PC-9 (cell line): ENCODE measurements around the gene LPAR2. TPM values are rescaled to one million over a fixed set of nuclear protein-coding genes. Genes with fewer than 3 reads are reported as not detected.

Experiments used
- BruUV-seq: library from RNA; stranded (reverse); fragments of 400-500 nt; replicated peaks from 2 replicates; lab custom pipeline; 2021; lab: Mats Ljungman, UMichigan
- CTCF ChIA-PET: fragments of 300-600 bp; sonication (Branson Sonifier 250); formaldehyde crosslinking; loops from one replicate; lab custom pipeline; 2022; ENCODE audit warnings: antibody characterized with exemption; lab: Charles Lee
- POLR2A ChIA-PET: fragments of 300-600 bp; sonication (Branson Sonifier 250); formaldehyde crosslinking; loops from one replicate; lab custom pipeline; 2022; ENCODE audit warnings: antibody characterized with exemption; ENCODE audit not compliant: unreplicated experiment; lab: Charles Lee
- DNase-seq, 2 experiments: peaks; one replicate each; pipeline versions ENCODE4 v3.0.0 to v3.0.0-alpha.2; 2015 to 2022; ENCODE audit warnings: mixed read lengths in 1 of 2
- H2AFZ ChIP-seq: fragments of 200-600 bp; sonication (generic); 2 replicates; pipeline ENCODE4 v1.8.1; 2017; ENCODE audit warnings: antibody characterized with exemption
- H3F3A ChIP-seq: fragments of 200-600 bp; sonication (generic); 2 replicates; pipeline ENCODE4 v1.8.1; 2017; ENCODE audit warnings: antibody characterized with exemption, mild to moderate bottlenecking, low read depth; ENCODE audit not compliant: insufficient read depth
- H3K27ac ChIP-seq: fragments of 200-600 bp; sonication (generic); 2 replicates; pipeline ENCODE4 v1.6.1; 2016; ENCODE audit warnings: mixed run types
- H3K27me3 ChIP-seq: fragments of 200-600 bp; sonication (generic); 2 replicates; pipeline ENCODE4 v1.6.1; 2016; ENCODE audit warnings: low read depth, mixed run types; ENCODE audit not compliant: insufficient read depth
- H3K36me3 ChIP-seq: fragments of 200-600 bp; sonication (generic); 2 replicates; pipeline ENCODE4 v1.6.1; 2016; ENCODE audit warnings: low read depth, mixed run types
- H3K4me1 ChIP-seq: fragments of 200-600 bp; sonication (generic); replicated peaks from 2 replicates; pipeline ENCODE4 v1.6.1; 2016; ENCODE audit warnings: mixed run types; ENCODE audit not compliant: insufficient read depth
- H3K4me2 ChIP-seq: fragments of 200-600 bp; sonication (generic); 2 replicates; pipeline ENCODE4 v1.6.1; 2017; ENCODE audit warnings: mixed run types
- H3K4me3 ChIP-seq: fragments of 200-600 bp; sonication (generic); 2 replicates; pipeline ENCODE4 v1.6.1; 2016; ENCODE audit warnings: mixed run types
- H3K79me2 ChIP-seq: fragments of 200-600 bp; sonication (generic); 2 replicates; pipeline ENCODE4 v1.6.1; 2017; ENCODE audit warnings: low read depth, mixed run types
- H3K9me2 ChIP-seq: fragments of 200-600 bp; sonication (generic); 2 replicates; pipeline ENCODE4 v1.8.1; 2017; ENCODE audit warnings: mild to moderate bottlenecking; ENCODE audit not compliant: insufficient read depth
- H3K9me3 ChIP-seq: fragments of 200-600 bp; sonication (generic); 2 replicates; pipeline ENCODE4 v1.8.1; 2016; ENCODE audit warnings: low read depth; ENCODE audit not compliant: insufficient read depth
- H4K20me1 ChIP-seq: fragments of 200-600 bp; sonication (generic); 2 replicates; pipeline ENCODE4 v1.8.1; 2017; ENCODE audit not compliant: insufficient read depth
- EZH2 ChIP-seq: fragments of 200-600 bp; sonication (generic); IDR thresholded peaks from 2 replicates; pipeline ENCODE4 v1.8.0; 2017; ENCODE audit warnings: antibody characterized with exemption, low read depth
- intact Hi-C: fragments of 100-400 bp; cut with micrococcal nuclease; formaldehyde crosslinking; loops from one replicate; pipeline ENCODE4 v1.10.0; 2022; ENCODE audit not compliant: unreplicated experiment
- total RNA-seq: library from RNA; stranded (reverse); gene quantifications from 2 replicates; pipeline ENCODE4 v1.2.3, GENCODE V29; 2021
- TF ChIP-seq, protein P1 (sequence below): fragments of 200-600 bp; sonication (generic); conservative IDR thresholded peaks from 2 replicates; pipeline ENCODE4 v1.6.1; 2017; ENCODE audit warnings: mixed run types, antibody characterized with exemption, mild to moderate bottlenecking, moderate library complexity

Gene LPAR2
- total RNA-seq, 1 experiment from 2014 or later = 29.2 TPM

DNA sequence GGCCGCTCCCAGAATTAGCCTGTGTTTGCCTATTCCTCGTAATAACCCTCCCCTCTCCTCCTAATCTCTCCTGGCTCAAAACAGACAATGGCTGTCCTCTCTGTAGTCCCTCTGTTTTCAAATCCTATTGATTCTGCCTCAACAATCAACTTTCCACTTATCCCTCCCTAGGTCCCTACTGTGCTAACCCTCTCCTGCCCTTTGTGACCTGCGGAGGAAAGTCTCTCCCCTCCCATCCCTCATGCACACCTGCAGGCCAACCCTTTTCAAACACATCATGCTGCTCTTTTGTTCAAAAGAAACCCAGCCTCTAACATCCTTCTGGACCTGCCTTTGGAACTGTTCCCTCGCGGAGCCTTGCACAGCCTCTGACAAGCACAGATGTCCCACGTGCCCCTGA is 52.6 kb downstream of the LPAR2 start:
- Histone ChIP-seq H3K27me3 (no peaks in the 10 kb centered on the region), H3K4me3 (no peak overlapping the region), H3K9me3 (no peaks in the 10 kb centered on the region), H3F3A (peaks cover 7% of the 10 kb centered on the region; the same call in 1 of the 2 replicates), H3K4me2 (no peak overlapping the region), H2AFZ (no peak overlapping the region), H3K4me1 (peaks cover 7% of the 10 kb centered on the region), H3K9me2 (no peaks in the 10 kb centered on the region), H4K20me1 (no peaks in the 10 kb centered on the region), H3K36me3 (no peaks in the 10 kb centered on the region), H3K79me2 (no peaks in the 10 kb centered on the region), H3K27ac (no peak overlapping the region)
- ChIA-PET POLR2A (interaction anchor here (0.6 kb wide), 1 partner anchor 35 kb away, joined by 4 read pairs; no protein-coding TSS in a partner anchor), CTCF (interaction anchor here (0.6 kb wide), 1 partner anchor 43 kb away, joined by 4 read pairs; no protein-coding TSS in a partner anchor)
- intact Hi-C loops = no loop called here
- no peak for TF ChIP-seq EZH2
- TF ChIP-seq, protein P1, sequence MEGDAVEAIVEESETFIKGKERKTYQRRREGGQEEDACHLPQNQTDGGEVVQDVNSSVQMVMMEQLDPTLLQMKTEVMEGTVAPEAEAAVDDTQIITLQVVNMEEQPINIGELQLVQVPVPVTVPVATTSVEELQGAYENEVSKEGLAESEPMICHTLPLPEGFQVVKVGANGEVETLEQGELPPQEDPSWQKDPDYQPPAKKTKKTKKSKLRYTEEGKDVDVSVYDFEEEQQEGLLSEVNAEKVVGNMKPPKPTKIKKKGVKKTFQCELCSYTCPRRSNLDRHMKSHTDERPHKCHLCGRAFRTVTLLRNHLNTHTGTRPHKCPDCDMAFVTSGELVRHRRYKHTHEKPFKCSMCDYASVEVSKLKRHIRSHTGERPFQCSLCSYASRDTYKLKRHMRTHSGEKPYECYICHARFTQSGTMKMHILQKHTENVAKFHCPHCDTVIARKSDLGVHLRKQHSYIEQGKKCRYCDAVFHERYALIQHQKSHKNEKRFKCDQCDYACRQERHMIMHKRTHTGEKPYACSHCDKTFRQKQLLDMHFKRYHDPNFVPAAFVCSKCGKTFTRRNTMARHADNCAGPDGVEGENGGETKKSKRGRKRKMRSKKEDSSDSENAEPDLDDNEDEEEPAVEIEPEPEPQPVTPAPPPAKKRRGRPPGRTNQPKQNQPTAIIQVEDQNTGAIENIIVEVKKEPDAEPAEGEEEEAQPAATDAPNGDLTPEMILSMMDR = no peak
- no peak for DNase-seq
- no TSS peak for BruUV-seq

Other genes starting within 250 kb of the LPAR2 start
- gene GATAD2A, start 222.5 kb downstream of the LPAR2 start, total RNA-seq = 97.8 and 129 TPM in 2 replicates
- gene TSSK6, start 112.7 kb downstream of the LPAR2 start, total RNA-seq = 2.0 and 3.3 TPM in 2 replicates
- gene NDUFA13, start 112.0 kb downstream of the LPAR2 start, total RNA-seq = 203 and 309 TPM in 2 replicates
- gene YJEFN3, start 99.3 kb downstream of the LPAR2 start, total RNA-seq = 18.5 and 21.9 TPM in 2 replicates
- 1.1 and 2.5 TPM in 2 replicates for gene CILP2, start 90.0 kb downstream of the LPAR2 start, total RNA-seq
- 5.7 and 7.4 TPM in 2 replicates for gene PBX4, start 9.5 kb downstream of the LPAR2 start, total RNA-seq
- 15.4 and 18.2 TPM in 2 replicates for gene GMIP, start 15.4 kb upstream of the LPAR2 start, total RNA-seq
- gene ATP13A1, start 35.5 kb upstream of the LPAR2 start, total RNA-seq = 41.1 and 59.7 TPM in 2 replicates
- gene ZNF101, start 40.6 kb upstream of the LPAR2 start, total RNA-seq = 6.2 and 9.3 TPM in 2 replicates
- 2.8 and 3.0 TPM in 2 replicates for gene ZNF14, start 104.9 kb upstream of the LPAR2 start, total RNA-seq
- gene ZNF506, start 193.5 kb upstream of the LPAR2 start, total RNA-seq = 12.6 and 13.1 TPM in 2 replicates
- gene ZNF253, start 237.7 kb upstream of the LPAR2 start, total RNA-seq = 4.2 and 5.1 TPM in 2 replicates